GM18868 (cell line): ENCODE measurements around the gene COL20A1.
"Not testable (repeated sequence)": the region's sequence is repeated elsewhere in the genome, so short reads cannot be mapped to it uniquely, and the experiment has no call there.

Source experiments
- ATAC-seq: cut with Tn5 transposase; IDR thresholded peaks from one replicate; pipeline ENCODE4 v1.9.1; 2021; ENCODE audit warnings: mild to moderate bottlenecking, moderate library complexity; ENCODE audit not compliant: unreplicated experiment

COL20A1 gene

GRCh38 chr20:63370618-63371187 is 77.7 kb downstream of the COL20A1 start:
- no peak for ATAC-seq

DNA sequence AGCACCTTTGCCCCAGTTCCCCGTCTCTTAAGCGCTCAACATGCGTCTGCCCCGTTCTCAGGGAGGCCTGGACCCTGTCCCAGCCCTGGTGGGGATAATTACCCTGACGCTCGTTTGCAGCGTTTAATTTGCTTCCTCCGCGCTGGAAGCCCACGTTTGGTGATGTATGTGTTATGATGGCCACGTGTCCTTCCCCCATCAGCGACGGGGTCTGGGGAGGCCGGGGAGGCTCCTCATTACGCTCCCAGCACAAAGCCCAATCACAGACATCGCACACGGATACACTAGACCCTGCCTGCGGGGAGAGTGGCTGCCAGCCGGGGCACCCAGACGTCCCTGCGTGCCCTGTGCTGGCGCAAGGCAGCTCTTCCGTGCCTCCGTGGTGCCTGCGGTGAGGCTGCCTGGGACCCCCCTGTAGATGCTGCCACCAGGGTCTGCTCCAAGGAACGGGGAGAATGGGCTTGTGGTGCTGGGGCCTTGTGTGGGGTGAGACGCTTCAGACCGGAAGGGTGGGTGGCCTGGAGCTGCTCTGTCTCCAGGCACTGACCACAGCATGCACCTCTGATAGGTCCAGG is 78.4 kb downstream of the COL20A1 start:
- ATAC-seq: no peak

- ATAC-seq: no peak
Observed at GRCh38 chr20:63372971-63373885, 80.2 kb downstream of the COL20A1 start.

DNA sequence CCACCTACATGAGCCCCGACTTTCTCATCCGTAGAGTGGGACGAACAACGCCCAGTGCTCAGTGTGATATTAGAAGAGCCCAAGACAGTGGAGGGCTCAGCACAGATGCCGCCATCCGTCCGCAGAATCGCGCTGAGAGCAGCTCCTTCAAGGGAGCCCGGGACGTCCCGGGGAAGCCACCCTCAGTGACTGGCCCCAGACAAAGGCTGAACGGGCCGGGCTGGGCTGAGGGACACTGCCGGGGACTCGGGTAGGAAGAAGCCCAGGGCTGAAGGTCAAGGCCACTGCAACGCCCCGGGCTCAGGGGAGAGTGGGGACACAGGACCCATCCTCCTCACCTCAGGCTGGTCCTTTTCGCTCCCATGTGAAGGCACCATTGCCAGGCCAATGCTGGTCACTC is 81.0 kb downstream of the COL20A1 start:
- no peak for ATAC-seq

GRCh38 chr20:63374504-63374903 is 81.5 kb downstream of the COL20A1 start:
- no peak for ATAC-seq

- no peak for ATAC-seq
Observed at GRCh38 chr20:63375438-63375837, 82.5 kb downstream of the COL20A1 start.

- no peak for ATAC-seq
Observed at GRCh38 chr20:63376283-63377250, 83.6 kb downstream of the COL20A1 start.

DNA sequence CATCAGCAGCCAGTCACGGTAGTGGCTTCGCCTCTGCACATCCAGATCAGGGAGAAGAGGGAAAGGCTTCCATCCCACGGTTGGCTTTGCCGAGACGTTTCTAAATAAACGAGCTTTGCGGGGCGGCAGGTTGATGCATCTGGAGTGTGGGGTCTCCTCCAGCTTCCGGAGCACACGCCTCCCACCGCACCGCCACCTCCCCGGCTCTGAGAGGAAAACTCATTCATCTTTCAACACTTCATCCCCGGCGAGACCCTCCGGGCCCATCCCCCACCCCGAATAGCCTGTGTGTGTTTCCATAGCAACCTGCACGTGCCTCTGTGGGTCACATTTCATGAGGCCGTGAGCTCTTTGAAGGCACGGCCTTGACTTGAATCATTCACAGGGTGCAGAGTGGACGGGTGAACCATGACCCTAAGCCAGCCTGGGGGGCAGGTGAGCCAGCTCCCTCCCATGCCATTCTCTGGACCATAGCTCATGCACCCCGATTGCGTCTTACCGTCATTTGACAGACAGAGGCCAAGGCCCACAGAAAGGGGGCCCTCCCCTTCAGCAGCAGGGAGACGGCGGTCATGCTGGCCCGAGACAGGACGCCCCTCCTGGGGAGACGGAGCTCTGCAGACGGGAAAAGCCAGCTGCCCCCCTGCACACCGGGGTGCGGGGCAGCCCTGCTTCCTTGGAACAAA is 84.4 kb downstream of the COL20A1 start:
- no peak for ATAC-seq

GRCh38 chr20:63377951-63378381 is 85.0 kb downstream of the COL20A1 start:
- no peak for ATAC-seq

GRCh38 chr20:63378626-63379025 is 85.6 kb downstream of the COL20A1 start:
- no peak for ATAC-seq

- no peak for ATAC-seq
Observed at GRCh38 chr20:63379296-63379695, 86.3 kb downstream of the COL20A1 start.

DNA sequence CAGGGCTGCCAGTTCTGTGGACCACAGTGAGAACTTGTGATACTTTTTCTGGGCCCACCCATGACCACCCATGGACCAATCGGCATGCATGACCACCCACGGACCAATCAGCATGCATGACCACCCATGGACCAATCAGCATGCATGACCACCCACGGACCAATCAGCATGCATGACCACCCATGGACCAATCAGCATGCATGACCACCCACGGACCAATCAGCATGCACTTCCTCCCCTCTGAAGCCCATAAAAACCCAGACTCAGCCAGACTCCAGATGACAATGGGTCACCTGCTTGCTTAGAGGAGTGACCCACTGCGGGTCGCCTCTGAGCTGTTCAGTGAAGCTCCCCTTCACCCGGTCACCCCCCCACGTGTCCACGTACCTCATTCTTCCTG is 86.9 kb downstream of the COL20A1 start:
- not testable (repeated sequence) for ATAC-seq

DNA sequence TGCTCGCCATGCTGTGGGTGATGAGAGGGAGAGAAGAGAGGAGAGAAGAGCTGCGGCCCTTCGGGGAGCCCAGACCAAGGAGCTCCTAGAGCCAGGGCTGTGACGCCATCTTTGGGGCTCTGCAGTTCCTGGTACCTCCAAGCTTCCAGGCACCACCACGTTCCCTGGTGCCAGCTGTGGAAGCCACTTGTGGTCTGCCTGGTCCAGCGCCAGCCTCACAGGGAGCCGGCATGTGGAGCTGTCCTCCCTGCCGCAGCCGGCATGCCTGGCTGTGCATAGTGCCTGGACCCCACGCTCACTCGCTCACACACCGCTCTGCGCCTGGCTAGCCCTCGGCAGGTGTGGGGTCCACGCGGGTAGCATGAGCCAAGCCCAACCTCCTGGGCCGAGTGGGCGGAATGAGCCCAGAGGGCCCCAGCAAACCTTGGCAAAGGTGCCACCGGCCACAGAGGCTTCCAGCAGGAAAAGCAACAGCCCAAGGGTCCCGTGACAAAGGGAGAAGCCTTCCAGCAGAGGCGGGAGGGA is 87.4 kb downstream of the COL20A1 start:
- ATAC-seq: no peak

GRCh38 chr20:63381781-63382431 is 88.9 kb downstream of the COL20A1 start:
- ATAC-seq: no peak

DNA sequence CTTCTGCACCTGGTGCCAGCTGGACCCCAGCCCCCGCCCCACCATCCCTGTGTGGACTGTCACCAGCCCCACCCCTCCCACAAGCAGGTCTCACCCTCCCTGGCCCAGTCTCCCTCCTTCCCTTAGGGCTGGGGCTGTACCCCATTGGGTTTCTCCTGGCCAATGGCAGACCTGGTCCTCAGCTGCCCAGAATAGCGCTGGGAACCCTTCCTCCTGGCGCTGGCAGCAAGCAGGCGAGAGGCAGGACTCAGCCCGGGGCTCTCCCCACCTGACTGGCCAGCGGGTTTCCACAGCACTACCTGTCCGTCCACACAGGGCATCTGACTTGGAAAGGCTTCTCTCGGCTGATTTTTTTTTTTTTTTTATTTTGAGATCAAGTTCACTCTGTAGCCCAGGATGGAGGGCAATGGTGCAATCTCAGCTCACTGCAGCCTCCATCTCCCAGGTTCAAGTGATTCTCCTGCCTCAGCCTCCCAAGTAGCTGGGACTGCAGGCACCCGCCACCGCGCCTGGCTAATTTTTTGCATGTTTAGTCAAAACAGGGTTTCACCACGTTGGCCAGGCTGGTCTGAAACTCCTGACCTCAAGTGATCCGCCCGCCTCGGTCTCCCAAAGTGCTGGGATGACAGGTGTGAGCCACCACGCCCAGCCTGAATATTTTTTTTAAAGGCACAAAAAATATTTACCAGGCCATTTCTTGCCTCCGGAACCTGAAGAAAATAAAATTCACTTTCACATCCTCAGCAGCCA is 89.7 kb downstream of the COL20A1 start:
- no peak for ATAC-seq

- no peak for ATAC-seq
Observed at GRCh38 chr20:63383556-63383955, 90.6 kb downstream of the COL20A1 start.

DNA sequence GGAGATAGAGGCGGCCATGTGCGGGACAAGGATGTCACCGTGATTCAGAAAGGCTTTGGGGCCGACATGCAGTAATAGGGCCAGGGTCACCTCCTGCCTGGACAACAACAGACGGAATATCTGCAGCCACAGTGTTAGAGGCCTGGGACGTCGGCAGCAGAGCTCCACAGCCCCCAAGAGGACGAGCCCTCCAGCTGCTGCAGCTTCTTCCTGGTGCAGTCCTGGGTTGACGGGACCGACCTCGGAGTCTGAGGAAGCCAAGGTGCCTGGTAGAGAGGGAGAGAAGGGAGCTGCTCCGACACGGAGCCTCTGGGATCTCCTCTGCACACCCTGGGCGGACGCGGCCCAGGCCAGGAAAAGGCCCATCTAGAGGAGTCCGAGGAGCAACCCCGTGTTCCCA is 91.3 kb downstream of the COL20A1 start:
- no peak for ATAC-seq
